ENCODE data around the gene TRAPPC3L. TPM values are rescaled to one million over a fixed set of nuclear protein-coding genes. Genes with fewer than 3 reads are reported as not detected.

TRAPPC3L gene
- total and polyA plus RNA-seq, 9 of the 15 experiments (the other 6 are each of a cell fraction or from before 2014, with no cell fraction given) = not detected

DNA sequence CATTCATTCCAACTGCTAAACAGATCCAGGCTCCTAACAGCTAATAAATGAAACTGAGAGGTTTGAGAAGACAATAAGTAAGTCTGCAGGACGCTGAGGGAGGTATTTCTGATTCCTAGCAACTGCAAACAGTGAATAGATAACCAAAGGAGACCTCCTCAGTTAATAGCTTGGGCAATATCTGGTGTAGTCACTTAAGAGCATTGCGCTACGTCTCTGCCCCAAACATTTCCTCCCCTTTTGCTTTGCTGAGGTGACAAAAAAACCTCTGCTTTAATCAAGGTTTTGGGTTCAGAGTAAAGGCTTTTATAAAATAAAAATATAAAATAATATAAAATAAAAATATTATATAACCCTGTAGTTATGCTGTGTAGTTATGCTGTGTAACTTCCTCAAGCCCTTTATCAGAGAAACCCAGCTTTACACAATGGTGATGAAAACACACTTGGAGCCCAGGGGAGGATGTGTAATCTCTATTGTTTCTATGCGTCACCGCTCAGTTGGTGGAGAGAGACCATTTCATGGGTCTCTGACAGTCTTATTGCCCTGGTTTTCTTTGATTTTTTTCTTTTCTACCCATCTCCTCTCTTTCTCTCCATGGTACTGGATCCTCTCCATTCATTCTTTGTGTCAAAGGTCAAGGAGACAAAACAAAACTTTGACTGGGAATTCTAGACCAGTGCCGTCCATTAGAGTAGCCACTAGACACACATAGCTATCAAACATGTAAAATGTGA lies 53.0 kb downstream of the TRAPPC3L start (continued):
- TF ChIP-seq, protein P1, sequence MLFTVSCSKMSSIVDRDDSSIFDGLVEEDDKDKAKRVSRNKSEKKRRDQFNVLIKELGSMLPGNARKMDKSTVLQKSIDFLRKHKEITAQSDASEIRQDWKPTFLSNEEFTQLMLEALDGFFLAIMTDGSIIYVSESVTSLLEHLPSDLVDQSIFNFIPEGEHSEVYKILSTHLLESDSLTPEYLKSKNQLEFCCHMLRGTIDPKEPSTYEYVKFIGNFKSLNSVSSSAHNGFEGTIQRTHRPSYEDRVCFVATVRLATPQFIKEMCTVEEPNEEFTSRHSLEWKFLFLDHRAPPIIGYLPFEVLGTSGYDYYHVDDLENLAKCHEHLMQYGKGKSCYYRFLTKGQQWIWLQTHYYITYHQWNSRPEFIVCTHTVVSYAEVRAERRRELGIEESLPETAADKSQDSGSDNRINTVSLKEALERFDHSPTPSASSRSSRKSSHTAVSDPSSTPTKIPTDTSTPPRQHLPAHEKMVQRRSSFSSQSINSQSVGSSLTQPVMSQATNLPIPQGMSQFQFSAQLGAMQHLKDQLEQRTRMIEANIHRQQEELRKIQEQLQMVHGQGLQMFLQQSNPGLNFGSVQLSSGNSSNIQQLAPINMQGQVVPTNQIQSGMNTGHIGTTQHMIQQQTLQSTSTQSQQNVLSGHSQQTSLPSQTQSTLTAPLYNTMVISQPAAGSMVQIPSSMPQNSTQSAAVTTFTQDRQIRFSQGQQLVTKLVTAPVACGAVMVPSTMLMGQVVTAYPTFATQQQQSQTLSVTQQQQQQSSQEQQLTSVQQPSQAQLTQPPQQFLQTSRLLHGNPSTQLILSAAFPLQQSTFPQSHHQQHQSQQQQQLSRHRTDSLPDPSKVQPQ (CRISPR knock-in tag; IDR thresholded peaks at IDR 0.05; ENCODE audit: borderline replicate concordance) = no peak
- no peak for TF ChIP-seq CBX8 (IDR thresholded peaks at IDR 0.05; ENCODE audit: borderline replicate concordance, extremely low read depth, low read depth, low read length, poor library complexity, severe bottlenecking)
- peak; percentile 53; the same call in 1 of the 2 replicates for TF ChIP-seq MAFF (IDR thresholded peaks at IDR 0.05; ENCODE audit: low read length)
- TF ChIP-seq, protein P2, sequence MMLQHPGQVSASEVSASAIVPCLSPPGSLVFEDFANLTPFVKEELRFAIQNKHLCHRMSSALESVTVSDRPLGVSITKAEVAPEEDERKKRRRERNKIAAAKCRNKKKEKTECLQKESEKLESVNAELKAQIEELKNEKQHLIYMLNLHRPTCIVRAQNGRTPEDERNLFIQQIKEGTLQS (IDR thresholded peaks at IDR 0.05) = peak; percentile 98
- TF ChIP-seq, protein P2 (CRISPR knock-in tag; conservative IDR thresholded peaks at IDR 0.05) = no peak
- no peak for TF ChIP-seq MCM3 (IDR thresholded peaks at IDR 0.05)
- TF ChIP-seq ZNF766 (CRISPR knock-in tag; conservative IDR thresholded peaks at IDR 0.05) = 0 out of 2 replicates have a peak, but pooled peaks have one; percentile 22
- no peak for TF ChIP-seq EZH2 (IDR thresholded peaks at IDR 0.05; ENCODE audit: borderline replicate concordance, low read depth, low read length)
- TF ChIP-seq, protein P3, sequence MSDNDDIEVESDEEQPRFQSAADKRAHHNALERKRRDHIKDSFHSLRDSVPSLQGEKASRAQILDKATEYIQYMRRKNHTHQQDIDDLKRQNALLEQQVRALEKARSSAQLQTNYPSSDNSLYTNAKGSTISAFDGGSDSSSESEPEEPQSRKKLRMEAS (CRISPR knock-in tag; IDR thresholded peaks at IDR 0.05) = no peak
- TF ChIP-seq, protein P4, sequence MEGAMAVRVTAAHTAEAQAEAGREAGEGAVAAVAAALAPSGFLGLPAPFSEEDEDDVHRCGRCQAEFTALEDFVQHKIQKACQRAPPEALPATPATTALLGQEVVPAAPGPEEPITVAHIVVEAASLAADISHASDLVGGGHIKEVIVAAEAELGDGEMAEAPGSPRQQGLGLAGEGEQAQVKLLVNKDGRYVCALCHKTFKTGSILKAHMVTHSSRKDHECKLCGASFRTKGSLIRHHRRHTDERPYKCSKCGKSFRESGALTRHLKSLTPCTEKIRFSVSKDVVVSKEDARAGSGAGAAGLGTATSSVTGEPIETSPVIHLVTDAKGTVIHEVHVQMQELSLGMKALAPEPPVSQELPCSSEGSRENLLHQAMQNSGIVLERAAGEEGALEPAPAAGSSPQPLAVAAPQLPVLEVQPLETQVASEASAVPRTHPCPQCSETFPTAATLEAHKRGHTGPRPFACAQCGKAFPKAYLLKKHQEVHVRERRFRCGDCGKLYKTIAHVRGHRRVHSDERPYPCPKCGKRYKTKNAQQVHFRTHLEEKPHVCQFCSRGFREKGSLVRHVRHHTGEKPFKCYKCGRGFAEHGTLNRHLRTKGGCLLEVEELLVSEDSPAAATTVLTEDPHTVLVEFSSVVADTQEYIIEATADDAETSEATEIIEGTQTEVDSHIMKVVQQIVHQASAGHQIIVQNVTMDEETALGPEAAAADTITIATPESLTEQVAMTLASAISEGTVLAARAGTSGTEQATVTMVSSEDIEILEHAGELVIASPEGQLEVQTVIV (CRISPR knock-in tag; IDR thresholded peaks at IDR 0.05; ENCODE audit: borderline replicate concordance) = no peak
- TF ChIP-seq PHB2 (IDR thresholded peaks at IDR 0.05; ENCODE audit: low read depth) = no peak
- TF ChIP-seq POLR2AphosphoS5 (IDR thresholded peaks at IDR 0.05; ENCODE audit: control insufficient read depth, insufficient read depth, low read depth, low read length) = peak; percentile 47; the same call in 1 of the 2 replicates
- no peak for TF ChIP-seq ZBTB1 (CRISPR knock-in tag; IDR thresholded peaks at IDR 0.05; ENCODE audit: borderline replicate concordance, low read depth)
- no peak for TF ChIP-seq ZNF311 (CRISPR knock-in tag; IDR thresholded peaks at IDR 0.05)
- peak; percentile 65 for TF ChIP-seq NR2C1 (IDR thresholded peaks at IDR 0.05)
- TF ChIP-seq NR2C1 (tag; IDR thresholded peaks at IDR 0.05) = peak; percentile 64
- TF ChIP-seq CXXC5 (CRISPR knock-in tag; IDR thresholded peaks at IDR 0.05) = peak; percentile 40; the same call in 1 of the 2 replicates
- TF ChIP-seq ZNF347 (CRISPR knock-in tag; IDR thresholded peaks at IDR 0.05; ENCODE audit: low read depth) = no peak
- peak; percentile 96 for TF ChIP-seq SMARCA4 (IDR thresholded peaks at IDR 0.05)
- TF ChIP-seq ARID1B (IDR thresholded peaks at IDR 0.05) = peak; percentile 96
